Stomach (tissue), 4 donors: ENCODE results near the gene CFAP97D2.

ENCODE experiments used
- EP300 ChIP-seq: sonication (generic); formaldehyde crosslinking; IDR thresholded peaks from one replicate; pipeline ENCODE4 v1.6.1; 2017; ENCODE audit warnings: antibody characterized with exemption
- POLR2A ChIP-seq, 4 donors: fragments of 450-650 bp; IDR thresholded peaks; one replicate each; pipeline ENCODE4 v1.6.1; 2016; ENCODE audit warnings: antibody characterized with exemption in 4 of 4, control low read depth in 2 of 4, mild to moderate bottlenecking in 1 of 4, moderate library complexity in 1 of 4
- POLR2AphosphoS5 ChIP-seq, 3 donors: sonication (generic); formaldehyde crosslinking; IDR thresholded peaks; one replicate each; pipeline ENCODE4 v1.6.1; 2016; ENCODE audit warnings: antibody characterized with exemption in 3 of 3
- TF ChIP-seq, protein P1 (sequence below), 7 experiments: fragments of 450-650 bp in 4 of 7; fragments of 200-600 bp in 3 of 7; sonication (generic) in 3 of 7; IDR thresholded peaks; one replicate each; pipeline ENCODE4 v1.5.1; 2016 to 2019; ENCODE audit warnings: antibody characterized with exemption in 7 of 7, control low read depth in 2 of 7, mild to moderate bottlenecking in 1 of 7

DNA sequence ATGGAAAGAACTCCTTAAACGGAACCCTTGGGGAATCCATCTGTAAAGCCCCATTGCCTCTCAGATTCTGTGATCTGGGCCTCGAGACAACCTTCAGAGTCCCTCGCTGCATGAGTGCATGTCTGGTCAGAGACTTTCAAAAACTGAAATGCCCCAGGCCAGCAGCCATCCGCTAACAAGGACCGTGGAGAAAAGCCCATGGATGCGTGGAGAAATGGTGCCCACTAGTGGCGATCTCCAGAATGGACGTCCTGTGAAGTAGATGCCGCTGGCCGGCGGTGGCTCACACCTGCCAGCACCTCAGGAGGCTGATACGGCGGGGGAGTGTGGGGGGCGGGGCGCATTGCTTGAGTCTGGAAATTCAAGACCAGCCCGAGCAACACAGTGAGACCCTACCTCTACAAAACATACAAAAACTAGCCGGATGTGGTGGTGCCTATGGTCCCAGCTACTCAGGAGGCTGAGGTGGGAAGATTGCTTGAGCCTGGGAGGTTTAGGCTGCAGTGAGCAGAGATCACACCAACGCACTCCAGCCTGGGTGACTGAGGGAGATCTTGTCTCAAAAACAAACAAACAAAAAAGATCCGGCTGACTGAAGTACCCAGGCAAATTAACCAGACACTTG, 47.8 kb downstream of the CFAP97D2 start:
- TF ChIP-seq, protein P1, sequence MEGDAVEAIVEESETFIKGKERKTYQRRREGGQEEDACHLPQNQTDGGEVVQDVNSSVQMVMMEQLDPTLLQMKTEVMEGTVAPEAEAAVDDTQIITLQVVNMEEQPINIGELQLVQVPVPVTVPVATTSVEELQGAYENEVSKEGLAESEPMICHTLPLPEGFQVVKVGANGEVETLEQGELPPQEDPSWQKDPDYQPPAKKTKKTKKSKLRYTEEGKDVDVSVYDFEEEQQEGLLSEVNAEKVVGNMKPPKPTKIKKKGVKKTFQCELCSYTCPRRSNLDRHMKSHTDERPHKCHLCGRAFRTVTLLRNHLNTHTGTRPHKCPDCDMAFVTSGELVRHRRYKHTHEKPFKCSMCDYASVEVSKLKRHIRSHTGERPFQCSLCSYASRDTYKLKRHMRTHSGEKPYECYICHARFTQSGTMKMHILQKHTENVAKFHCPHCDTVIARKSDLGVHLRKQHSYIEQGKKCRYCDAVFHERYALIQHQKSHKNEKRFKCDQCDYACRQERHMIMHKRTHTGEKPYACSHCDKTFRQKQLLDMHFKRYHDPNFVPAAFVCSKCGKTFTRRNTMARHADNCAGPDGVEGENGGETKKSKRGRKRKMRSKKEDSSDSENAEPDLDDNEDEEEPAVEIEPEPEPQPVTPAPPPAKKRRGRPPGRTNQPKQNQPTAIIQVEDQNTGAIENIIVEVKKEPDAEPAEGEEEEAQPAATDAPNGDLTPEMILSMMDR (IDR thresholded peaks at IDR 0.05) = peak in 6 of 7 experiments; percentile 59 to 95 (median 92)
- TF ChIP-seq POLR2AphosphoS5 (IDR thresholded peaks at IDR 0.05) = peak in 1 of 3 donors; percentile 79
- TF ChIP-seq POLR2A (IDR thresholded peaks at IDR 0.05) = no peak
- no peak for TF ChIP-seq EP300
